ENCODE results near the gene SV2B.
"Not testable (repeated sequence)": the region's sequence is repeated elsewhere in the genome, so short reads cannot be mapped to it uniquely, and the experiment has no call there.

Gene SV2B

GRCh38 chr15:91099995-91100813 lies at the start of gene SV2B:
TSS of gene SV2B (plus strand) at chr15:91100257. CDS start at chr15:91226264, 126,007 bp downstream.
- DNase-seq, result peak; percentile 14 to 21

GRCh38 chr15:91051248-91051647 lies 48.8 kb upstream of the SV2B start:
- no peak for DNase-seq

- no peak for DNase-seq
Measured at GRCh38 chr15:91054816-91055215, 45.2 kb upstream of the SV2B start.

GRCh38 chr15:91055548-91056331 lies 44.3 kb upstream of the SV2B start:
- peak; percentile 11 to 43 for DNase-seq

- DNase-seq, result no peak
Measured at GRCh38 chr15:91061230-91061629, 38.8 kb upstream of the SV2B start.

GRCh38 chr15:91061997-91062396 lies 38.1 kb upstream of the SV2B start:
- DNase-seq, result no peak

GRCh38 chr15:91065505-91065904 lies 34.6 kb upstream of the SV2B start:
- no peak for DNase-seq

- no peak for DNase-seq
Measured at GRCh38 chr15:91067036-91067435, 33.0 kb upstream of the SV2B start.

- DNase-seq, result no peak
Measured at GRCh38 chr15:91068436-91068835, 31.6 kb upstream of the SV2B start.

GRCh38 chr15:91068966-91069365 lies 31.1 kb upstream of the SV2B start:
- no peak for DNase-seq

- DNase-seq, result no peak
Measured at GRCh38 chr15:91070872-91071271, 29.2 kb upstream of the SV2B start.

GRCh38 chr15:91072161-91072560 lies 27.9 kb upstream of the SV2B start:
- no peak for DNase-seq

GRCh38 chr15:91073077-91073476 lies 27.0 kb upstream of the SV2B start:
- no peak for DNase-seq

GRCh38 chr15:91073768-91074167 lies 26.3 kb upstream of the SV2B start:
- no peak for DNase-seq

- no peak for DNase-seq
Measured at GRCh38 chr15:91075739-91076138, 24.3 kb upstream of the SV2B start.

GRCh38 chr15:91077029-91077428 lies 23.0 kb upstream of the SV2B start:
- DNase-seq, result no peak

GRCh38 chr15:91093866-91094265 lies 6.2 kb upstream of the SV2B start:
- DNase-seq, result not testable (repeated sequence)

GRCh38 chr15:91098451-91098850 lies 1.6 kb upstream of the SV2B start:
- DNase-seq, result no peak

- DNase-seq, result peak in 1 of 2 donors; percentile 6
Measured at GRCh38 chr15:91099616-91099994, 452 bp upstream of the SV2B start.

GRCh38 chr15:91100814-91101607 lies 954 bp downstream of the SV2B start:
- DNase-seq, result no peak

GRCh38 chr15:91101608-91101920 lies 1.5 kb downstream of the SV2B start:
- DNase-seq, result no peak

- DNase-seq, result no peak
Measured at GRCh38 chr15:91102546-91103330, 2.7 kb downstream of the SV2B start.

GRCh38 chr15:91104111-91104510 lies 4.1 kb downstream of the SV2B start:
- DNase-seq, result no peak

All from CD4-positive, alpha-beta T cell treated with Interleukin-1 beta for 1 hour (primary cell).